BJ (cell line): ENCODE data around the gene BHLHA15. TPM values are rescaled to one million over a fixed set of nuclear protein-coding genes. Genes with fewer than 3 reads are reported as not detected.

Source experiments
- CTCF ChIA-PET: fragments of 350-600 bp; formaldehyde crosslinking; extraction: SDS; loops from one replicate; lab custom pipeline; 2021; ENCODE audit warnings: antibody characterized with exemption, inconsistent platforms; lab: Yijun Ruan, JAX
- POLR2A ChIA-PET: fragments of 300-600 bp; sonication (Branson Sonifier 250); formaldehyde crosslinking; extraction: SDS; loops from one replicate; lab custom pipeline; 2021; ENCODE audit warnings: antibody characterized with exemption; lab: Charles Lee
- DNase-seq: peaks from one replicate; pipeline ENCODE4 v3.0.0-alpha.2; 2011; ENCODE audit warnings: low read depth
- H3K27me3 ChIP-seq: 2 replicates; pipeline ENCODE4 v1.6.0; 2011; ENCODE audit warnings: low read length; ENCODE audit not compliant: control insufficient read depth, insufficient read depth
- H3K36me3 ChIP-seq: 2 replicates; pipeline ENCODE4 v1.5.1; 2011; ENCODE audit warnings: low read length; ENCODE audit not compliant: control insufficient read depth, insufficient read depth
- H3K4me3 ChIP-seq: 2 replicates; pipeline ENCODE4 v1.5.1; 2011; ENCODE audit warnings: low read depth, mild to moderate bottlenecking, control low read depth, low read length
- CTCF ChIP-seq: IDR thresholded peaks from 2 replicates; pipeline ENCODE4 v1.5.1; 2011; ENCODE audit warnings: low read depth, mild to moderate bottlenecking, control low read depth, inconsistent platforms, low read length, moderate library complexity; ENCODE audit not compliant: insufficient read depth
- polyA plus RNA-seq: library from polyadenylated mRNA; depleted of rRNA; stranded (reverse); fragments of >200 nt; gene quantifications from 2 replicates; pipeline ENCODE4 v1.2.3, GENCODE V29; 2011

BHLHA15 gene
- polyA plus RNA-seq, 1 experiment: not detected

GRCh38 chr7:98185101-98185500 is 26.1 kb upstream of the BHLHA15 start:
- Histone ChIP-seq H3K27me3 (no peaks in the 10 kb centered on the region), H3K4me3 (no peak overlapping the region), H3K36me3 (no peaks in the 10 kb centered on the region)
- TF ChIP-seq CTCF: no peak
- POLR2A ChIA-PET: no interaction called here
- DNase-seq: no peak
- CTCF ChIA-PET: interaction anchor here (1.4 kb wide), 1 partner anchor 17 kb away, joined by 9 read pairs; no protein-coding TSS in a partner anchor

- POLR2A ChIA-PET: no interaction called here
- TF ChIP-seq CTCF: no peak
- H3K4me3 ChIP-seq: no peak overlapping the region
Measured at GRCh38 chr7:98186452-98187137, 24.6 kb upstream of the BHLHA15 start.

GRCh38 chr7:98187138-98187502 is 24.1 kb upstream of the BHLHA15 start:
- ChIA-PET CTCF (interaction anchor here (0.7 to 1.6 kb wide), 3 partner anchors 9 to 165 kb away, joined by 3 to 5 read pairs (median 3); no protein-coding TSS in a partner anchor), POLR2A (no interaction called here)
- Histone ChIP-seq H3K36me3 (peaks cover 2% of the 10 kb centered on the region; the same call in 1 of the 2 replicates), H3K27me3 (no peaks in the 10 kb centered on the region), H3K4me3 (no peak overlapping the region)
- TF ChIP-seq CTCF: no peak
- DNase-seq: no peak

More at GRCh38 chr7:98186452-98187137, 24.6 kb upstream of the BHLHA15 start:
- Histone ChIP-seq H3K27me3 (no peaks in the 10 kb centered on the region), H3K36me3 (peaks cover 2% of the 10 kb centered on the region; the same call in 1 of the 2 replicates)
- CTCF ChIA-PET: interaction anchor here (0.7 to 1.6 kb wide), 4 partner anchors 9 to 351 kb away, joined by 3 to 5 read pairs (median 3); no protein-coding TSS in a partner anchor
- DNase-seq: no peak

GRCh38 chr7:98189559-98189958 is 21.7 kb upstream of the BHLHA15 start:
- H3K36me3 ChIP-seq: peaks cover 4% of the 10 kb centered on the region
- POLR2A ChIA-PET: no interaction called here
- DNase-seq: no peak
- no peak overlapping the region for H3K4me3 ChIP-seq
- H3K27me3 ChIP-seq: no peaks in the 10 kb centered on the region
- CTCF ChIA-PET: no interaction called here
- TF ChIP-seq CTCF: no peak

- ChIA-PET CTCF (interaction anchor here (0.6 kb wide), 1 partner anchor 12 kb away, joined by 3 read pairs; no protein-coding TSS in a partner anchor), POLR2A (no interaction called here)
- TF ChIP-seq CTCF: no peak
- Histone ChIP-seq H3K4me3 (no peak overlapping the region), H3K36me3 (peaks cover 4% of the 10 kb centered on the region), H3K27me3 (no peaks in the 10 kb centered on the region)
- DNase-seq: no peak
Measured at GRCh38 chr7:98191668-98192431, 19.4 kb upstream of the BHLHA15 start.
